WTC11 (cell line): ENCODE measurements around the gene CMBL. TPM values are rescaled to one million over a fixed set of nuclear protein-coding genes. Genes with fewer than 3 reads are reported as not detected.

Source experiments
- ATAC-seq: fragments of 200-7000 bp; cut with Tn5 transposase; 2 replicates; pipeline ENCODE4 v1.10.0; 2021; ENCODE audit warnings: mild to moderate bottlenecking, moderate library complexity
- CTCF ChIA-PET: fragments of 300-600 bp; sonication (Branson Sonifier 250); formaldehyde crosslinking; loops from one replicate; lab custom pipeline; 2021; ENCODE audit warnings: antibody characterized with exemption; lab: Charles Lee
- POLR2A ChIA-PET: fragments of 350-600 bp; sonication (Branson Sonifier 250); formaldehyde crosslinking; loops from one replicate; lab custom pipeline; 2021; ENCODE audit warnings: antibody characterized with exemption; lab: Charles Lee
- DNase-seq: peaks from one replicate; pipeline ENCODE4 v3.0.0; 2021; ENCODE audit warnings: low spot score
- H3K27ac Mint-ChIP-seq: 2 replicates; pipeline ENCODE4 v1.8.0; 2021; ENCODE audit warnings: mixed read lengths
- H3K27me3 Mint-ChIP-seq: 2 replicates; pipeline ENCODE4 v1.8.0; 2021; ENCODE audit warnings: low read depth, mild to moderate bottlenecking, moderate library complexity, mixed read lengths
- H3K36me3 Mint-ChIP-seq: 2 replicates; pipeline ENCODE4 v1.8.0; 2021; ENCODE audit warnings: mixed read lengths
- H3K4me1 Mint-ChIP-seq: 2 replicates; pipeline ENCODE4 v1.8.0; 2022; ENCODE audit warnings: mixed read lengths
- H3K4me3 Mint-ChIP-seq: 2 replicates; pipeline ENCODE4 v1.8.0; 2021; ENCODE audit warnings: mild to moderate bottlenecking, moderate library complexity, mixed read lengths
- H3K9me3 Mint-ChIP-seq: 2 replicates; pipeline ENCODE4 v1.8.0; 2021; ENCODE audit warnings: mixed read lengths
- CREB1 ChIP-seq: sonication (generic); formaldehyde crosslinking; IDR thresholded peaks from 2 replicates; pipeline ENCODE4 v1.8.0; 2023; ENCODE audit warnings: mild to moderate bottlenecking, missing genetic modification reagents
- CREM ChIP-seq: sonication (generic); formaldehyde crosslinking; IDR thresholded peaks from 2 replicates; pipeline ENCODE4 v1.8.1; 2022; ENCODE audit warnings: mild to moderate bottlenecking, missing genetic modification reagents, moderate library complexity
- ELF4 ChIP-seq: sonication (generic); formaldehyde crosslinking; IDR thresholded peaks from 2 replicates; pipeline ENCODE4 v1.8.1; 2022; ENCODE audit warnings: low read depth, mild to moderate bottlenecking, moderate library complexity, missing genetic modification reagents
- ESRRA ChIP-seq: sonication (generic); formaldehyde crosslinking; IDR thresholded peaks from 2 replicates; pipeline ENCODE4 v1.8.1; 2022; ENCODE audit warnings: mild to moderate bottlenecking, missing genetic modification reagents, borderline replicate concordance
- FOXJ3 ChIP-seq: sonication (generic); formaldehyde crosslinking; IDR thresholded peaks from 2 replicates; pipeline ENCODE4 v1.9.0; 2021; ENCODE audit warnings: missing genetic modification reagents, mild to moderate bottlenecking, borderline replicate concordance
- FOXK1 ChIP-seq: sonication (generic); formaldehyde crosslinking; IDR thresholded peaks from 2 replicates; pipeline ENCODE4 v1.8.0; 2022; ENCODE audit warnings: mild to moderate bottlenecking, moderate library complexity, missing genetic modification reagents
- GRHL2 ChIP-seq: fragments of 250-450 bp; sonication (Bioruptor Pico); IDR thresholded peaks from 2 replicates; pipeline ENCODE4 v1.8.0; 2022; ENCODE audit warnings: mild to moderate bottlenecking, moderate library complexity; ENCODE audit not compliant: insufficient replicate concordance, severe bottlenecking
- GTF2I ChIP-seq: fragments of 250-450 bp; sonication (Bioruptor Pico); conservative IDR thresholded peaks from 2 replicates; pipeline ENCODE4 v1.4.0; 2021; ENCODE audit warnings: mild to moderate bottlenecking
- KAT7 ChIP-seq: sonication (generic); formaldehyde crosslinking; IDR thresholded peaks from 2 replicates; pipeline ENCODE4 v1.8.1; 2023; ENCODE audit warnings: missing genetic modification reagents, mild to moderate bottlenecking, borderline replicate concordance
- MXD4 ChIP-seq: fragments of 250-450 bp; sonication (Bioruptor Pico); IDR thresholded peaks from 2 replicates; pipeline ENCODE4 v1.8.0; 2021; ENCODE audit warnings: mild to moderate bottlenecking, moderate library complexity, borderline replicate concordance
- NFYB ChIP-seq: sonication (generic); formaldehyde crosslinking; conservative IDR thresholded peaks from 2 replicates; pipeline ENCODE4 v1.8.0; 2022; ENCODE audit warnings: low read depth, missing genetic modification reagents
- RORB ChIP-seq: fragments of 250-450 bp; sonication (Bioruptor Pico); IDR thresholded peaks from 2 replicates; pipeline ENCODE4 v1.9.0; 2021; ENCODE audit warnings: mild to moderate bottlenecking
- SMAD3 ChIP-seq: sonication (generic); formaldehyde crosslinking; IDR thresholded peaks from 2 replicates; pipeline ENCODE4 v1.8.0; 2022; ENCODE audit warnings: missing genetic modification reagents, mild to moderate bottlenecking, borderline replicate concordance
- USF1 ChIP-seq: sonication (generic); formaldehyde crosslinking; IDR thresholded peaks from 2 replicates; pipeline ENCODE4 v1.8.0; 2022; ENCODE audit warnings: mild to moderate bottlenecking, missing genetic modification reagents
- ZNF423 ChIP-seq: fragments of 250-450 bp; sonication (Bioruptor Pico); IDR thresholded peaks from 2 replicates; pipeline ENCODE4 v2.1.2; 2022; ENCODE audit warnings: mild to moderate bottlenecking, moderate library complexity
- total RNA-seq: library from RNA; stranded (reverse); gene quantifications from 3 replicates; pipeline ENCODE4 v1.2.3, GENCODE V29; 2021
- TF ChIP-seq, protein P1 (sequence below): sonication (generic); formaldehyde crosslinking; IDR thresholded peaks from 2 replicates; pipeline ENCODE4 v1.8.1; 2022; ENCODE audit warnings: mild to moderate bottlenecking, moderate library complexity, missing genetic modification reagents
- TF ChIP-seq, protein P2 (sequence below): fragments of 250-450 bp; sonication (Bioruptor Pico); IDR thresholded peaks from 2 replicates; pipeline ENCODE4 v1.9.0; 2021; ENCODE audit warnings: mild to moderate bottlenecking
- TF ChIP-seq, protein P3 (sequence below): sonication (generic); formaldehyde crosslinking; IDR thresholded peaks from 2 replicates; pipeline ENCODE4 v1.8.1; 2022; ENCODE audit warnings: mild to moderate bottlenecking, missing genetic modification reagents, moderate library complexity, borderline replicate concordance
- TF ChIP-seq, protein P4 (sequence below): sonication (generic); formaldehyde crosslinking; IDR thresholded peaks from 2 replicates; pipeline ENCODE4 v1.8.0; 2022; ENCODE audit warnings: mild to moderate bottlenecking, missing genetic modification reagents
- TF ChIP-seq, protein P5 (sequence below): sonication (generic); formaldehyde crosslinking; IDR thresholded peaks from 2 replicates; pipeline ENCODE4 v1.8.1; 2022; ENCODE audit warnings: missing genetic modification reagents, borderline replicate concordance

CMBL gene
- total RNA-seq, 1 experiment from 2014 or later, result 34.0 TPM

DNA sequence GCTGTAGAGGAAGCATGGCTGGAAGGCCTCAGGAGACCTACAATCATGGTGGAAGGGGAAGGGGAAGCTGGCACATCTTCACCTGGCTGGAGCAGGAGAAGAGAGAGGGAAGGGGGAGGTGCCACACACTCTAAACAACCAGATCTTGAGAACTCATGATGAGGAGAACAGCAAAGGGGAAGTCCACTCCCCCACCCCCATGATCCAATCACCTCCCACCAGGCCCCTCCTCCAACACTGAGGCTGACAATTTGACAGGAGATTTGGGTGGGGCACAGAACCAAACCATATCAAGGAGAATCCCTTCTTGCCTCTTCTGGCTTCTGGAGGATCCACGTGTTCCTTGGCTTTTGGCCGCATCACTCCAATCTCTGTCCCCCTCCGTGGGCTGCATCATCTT lies 13.1 kb upstream of the CMBL start:
- TF ChIP-seq, protein P1, sequence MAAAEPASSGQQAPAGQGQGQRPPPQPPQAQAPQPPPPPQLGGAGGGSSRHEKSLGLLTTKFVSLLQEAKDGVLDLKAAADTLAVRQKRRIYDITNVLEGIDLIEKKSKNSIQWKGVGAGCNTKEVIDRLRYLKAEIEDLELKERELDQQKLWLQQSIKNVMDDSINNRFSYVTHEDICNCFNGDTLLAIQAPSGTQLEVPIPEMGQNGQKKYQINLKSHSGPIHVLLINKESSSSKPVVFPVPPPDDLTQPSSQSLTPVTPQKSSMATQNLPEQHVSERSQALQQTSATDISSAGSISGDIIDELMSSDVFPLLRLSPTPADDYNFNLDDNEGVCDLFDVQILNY (CRISPR knock-in tag), result no peak
- TF ChIP-seq CREM (CRISPR knock-in tag) (no peak), CREB1 (CRISPR knock-in tag) (no peak)
- TF ChIP-seq, protein P2, sequence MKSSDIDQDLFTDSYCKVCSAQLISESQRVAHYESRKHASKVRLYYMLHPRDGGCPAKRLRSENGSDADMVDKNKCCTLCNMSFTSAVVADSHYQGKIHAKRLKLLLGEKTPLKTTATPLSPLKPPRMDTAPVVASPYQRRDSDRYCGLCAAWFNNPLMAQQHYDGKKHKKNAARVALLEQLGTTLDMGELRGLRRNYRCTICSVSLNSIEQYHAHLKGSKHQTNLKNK (CRISPR knock-in tag), result no peak
- TF ChIP-seq, protein P3, sequence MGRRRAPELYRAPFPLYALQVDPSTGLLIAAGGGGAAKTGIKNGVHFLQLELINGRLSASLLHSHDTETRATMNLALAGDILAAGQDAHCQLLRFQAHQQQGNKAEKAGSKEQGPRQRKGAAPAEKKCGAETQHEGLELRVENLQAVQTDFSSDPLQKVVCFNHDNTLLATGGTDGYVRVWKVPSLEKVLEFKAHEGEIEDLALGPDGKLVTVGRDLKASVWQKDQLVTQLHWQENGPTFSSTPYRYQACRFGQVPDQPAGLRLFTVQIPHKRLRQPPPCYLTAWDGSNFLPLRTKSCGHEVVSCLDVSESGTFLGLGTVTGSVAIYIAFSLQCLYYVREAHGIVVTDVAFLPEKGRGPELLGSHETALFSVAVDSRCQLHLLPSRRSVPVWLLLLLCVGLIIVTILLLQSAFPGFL (CRISPR knock-in tag), result no peak
- Mint-ChIP-seq H3K27ac (no peak overlapping the region), H3K27me3 (peaks cover 4% of the 10 kb centered on the region), H3K4me1 (no peaks in the 10 kb centered on the region), H3K36me3 (no peaks in the 10 kb centered on the region), H3K9me3 (peaks cover 5% of the 10 kb centered on the region; the same call in 1 of the 2 replicates), H3K4me3 (no peak overlapping the region)
- ChIA-PET CTCF (interaction anchor here (2.2 kb wide), 1 partner anchor 37 kb away, joined by 8 read pairs; no protein-coding TSS in a partner anchor), POLR2A (interaction anchor here (0.6 kb wide), 1 partner anchor 273 kb away, joined by 5 read pairs; no protein-coding TSS in a partner anchor)
- DNase-seq (no peak), ATAC-seq (no peak)

- peaks cover 9% of the 10 kb centered on the region; the same call in 1 of the 2 replicates for H3K9me3 Mint-ChIP-seq
- H3K4me1 Mint-ChIP-seq, result no peaks in the 10 kb centered on the region
- CTCF ChIA-PET, result no interaction called here
- no peak for ATAC-seq
- H3K27ac Mint-ChIP-seq, result no peak overlapping the region
- H3K4me3 Mint-ChIP-seq, result no peak overlapping the region
- TF ChIP-seq, protein P4, sequence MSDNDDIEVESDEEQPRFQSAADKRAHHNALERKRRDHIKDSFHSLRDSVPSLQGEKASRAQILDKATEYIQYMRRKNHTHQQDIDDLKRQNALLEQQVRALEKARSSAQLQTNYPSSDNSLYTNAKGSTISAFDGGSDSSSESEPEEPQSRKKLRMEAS, result no peak
- no peak for TF ChIP-seq ELF4 (CRISPR knock-in tag)
- TF ChIP-seq ZNF423 (CRISPR knock-in tag), result no peak
- no peak for TF ChIP-seq MXD4 (CRISPR knock-in tag)
- TF ChIP-seq GTF2I (CRISPR knock-in tag), result no peak
- TF ChIP-seq ESRRA (CRISPR knock-in tag), result no peak
- TF ChIP-seq SMAD3 (CRISPR knock-in tag), result no peak
- TF ChIP-seq USF1 (CRISPR knock-in tag), result no peak
- TF ChIP-seq, all 79 proteins: peak for 0
- POLR2A ChIA-PET, result no interaction called here
- H3K36me3 Mint-ChIP-seq, result no peaks in the 10 kb centered on the region
- peaks cover 4% of the 10 kb centered on the region; the same call in 1 of the 2 replicates for H3K27me3 Mint-ChIP-seq
- no peak for DNase-seq
Observed at GRCh38 chr5:10319202-10319851, 11.6 kb upstream of the CMBL start.

DNA sequence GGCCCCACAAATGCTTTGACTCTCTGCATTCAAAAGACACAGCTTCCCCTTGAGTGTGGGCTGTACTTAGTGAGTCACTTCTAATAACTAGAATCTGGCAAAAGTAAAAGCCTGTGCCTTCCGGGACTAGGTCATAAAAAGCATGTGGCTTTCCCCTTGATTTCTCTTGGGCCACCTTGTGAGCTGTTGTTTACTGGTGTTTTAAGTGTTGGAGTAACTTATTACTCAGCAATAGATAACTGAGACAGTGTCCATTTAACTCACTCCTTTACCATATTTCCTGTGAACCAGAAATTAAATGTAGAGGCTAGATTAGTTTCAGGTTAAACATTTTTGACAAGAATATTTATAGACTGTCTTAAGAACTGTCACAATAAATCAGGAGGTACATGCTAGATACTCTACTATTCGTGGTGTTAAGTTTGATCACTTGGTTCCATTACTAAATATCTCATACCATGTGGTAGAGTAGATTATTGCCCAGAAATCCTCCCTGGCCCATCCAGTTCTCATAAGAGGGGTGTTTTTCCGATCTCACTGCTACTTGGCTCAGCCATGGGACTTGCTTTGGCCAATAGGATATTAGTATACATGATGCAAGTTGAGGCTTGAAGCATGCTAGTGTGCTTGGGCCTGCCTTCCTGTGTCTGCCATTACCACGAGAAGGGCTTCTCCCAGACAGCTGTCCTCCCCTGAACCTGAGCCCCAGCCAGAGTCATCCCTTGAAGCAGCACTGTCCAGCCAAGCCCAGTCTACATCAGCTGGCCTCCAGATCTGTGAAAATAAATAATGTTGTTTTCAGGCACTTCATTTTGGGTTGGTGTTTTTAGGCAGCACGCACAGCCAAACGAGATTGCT lies 10.4 kb upstream of the CMBL start:
- TF ChIP-seq NFYB (CRISPR knock-in tag) (no peak), KAT7 (CRISPR knock-in tag) (no peak), FOXJ3 (CRISPR knock-in tag) (no peak), FOXK1 (CRISPR knock-in tag) (no peak), RORB (CRISPR knock-in tag) (no peak), GRHL2 (CRISPR knock-in tag) (no peak)
- TF ChIP-seq, protein P5, sequence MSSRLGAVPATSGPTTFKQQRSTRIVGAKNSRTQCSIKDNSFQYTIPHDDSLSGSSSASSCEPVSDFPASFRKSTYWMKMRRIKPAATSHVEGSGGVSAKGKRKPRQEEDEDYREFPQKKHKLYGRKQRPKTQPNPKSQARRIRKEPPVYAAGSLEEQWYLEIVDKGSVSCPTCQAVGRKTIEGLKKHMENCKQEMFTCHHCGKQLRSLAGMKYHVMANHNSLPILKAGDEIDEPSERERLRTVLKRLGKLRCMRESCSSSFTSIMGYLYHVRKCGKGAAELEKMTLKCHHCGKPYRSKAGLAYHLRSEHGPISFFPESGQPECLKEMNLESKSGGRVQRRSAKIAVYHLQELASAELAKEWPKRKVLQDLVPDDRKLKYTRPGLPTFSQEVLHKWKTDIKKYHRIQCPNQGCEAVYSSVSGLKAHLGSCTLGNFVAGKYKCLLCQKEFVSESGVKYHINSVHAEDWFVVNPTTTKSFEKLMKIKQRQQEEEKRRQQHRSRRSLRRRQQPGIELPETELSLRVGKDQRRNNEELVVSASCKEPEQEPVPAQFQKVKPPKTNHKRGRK (CRISPR knock-in tag), result no peak
- no peaks in the 10 kb centered on the region for H3K4me1 Mint-ChIP-seq
- H3K27ac Mint-ChIP-seq, result no peak overlapping the region
- ATAC-seq (no peak), DNase-seq (no peak)
- no peak overlapping the region for H3K4me3 Mint-ChIP-seq
- H3K27me3 Mint-ChIP-seq, result no peaks in the 10 kb centered on the region
- H3K36me3 Mint-ChIP-seq, result no peaks in the 10 kb centered on the region
- H3K9me3 Mint-ChIP-seq, result peaks cover 9% of the 10 kb centered on the region; the same call in 1 of the 2 replicates
- POLR2A ChIA-PET, result no interaction called here
- CTCF ChIA-PET, result no interaction called here
